ENCODE results near the gene HYAL2.
A peak's percentile ranks its signal among the peaks of the same experiment; 100 is the strongest.

Gene HYAL2

GRCh38 chr3:50321336-50322114 is 1.0 kb downstream of the HYAL2 start (continued):
- TF ChIP-seq ZSCAN18 (tag by site-specific recombination; IDR thresholded peaks at IDR 0.05), result no peak
- TF ChIP-seq ZNF37A (tag by site-specific recombination; IDR thresholded peaks at IDR 0.05), result no peak
- no peak for TF ChIP-seq ZNF155 (tag by site-specific recombination; IDR thresholded peaks at IDR 0.05)
- peak; percentile 54; the same call in 1 of the 2 replicates for TF ChIP-seq GLIS1 (tag by site-specific recombination; IDR thresholded peaks at IDR 0.05)
- TF ChIP-seq ZNF266 (tag by site-specific recombination; IDR thresholded peaks at IDR 0.05; ENCODE audit: low read depth), result no peak
- peak; percentile 68; the same call in 1 of the 2 replicates for TF ChIP-seq ZNF639 (tag by site-specific recombination; IDR thresholded peaks at IDR 0.05)
- TF ChIP-seq ZNF335 (tag by site-specific recombination; conservative IDR thresholded peaks at IDR 0.05), result peak; percentile 28
- TF ChIP-seq ZNF549 (tag by site-specific recombination; IDR thresholded peaks at IDR 0.05), result no peak
- TF ChIP-seq ZXDB (tag by site-specific recombination; IDR thresholded peaks at IDR 0.05), result peak; percentile 50; the same call in 1 of the 2 replicates
- peak; percentile 86 for TF ChIP-seq SP3 (tag by site-specific recombination; IDR thresholded peaks at IDR 0.05)
- no peak for TF ChIP-seq ZFP41 (tag by site-specific recombination; IDR thresholded peaks at IDR 0.05; ENCODE audit: borderline replicate concordance)
- TF ChIP-seq SP7 (tag by site-specific recombination; IDR thresholded peaks at IDR 0.05), result peak; percentile 65
- peak; percentile 83; the same call in 1 of the 2 replicates for TF ChIP-seq ZNF76 (tag by site-specific recombination; IDR thresholded peaks at IDR 0.05; ENCODE audit: borderline replicate concordance, low read depth)
- no peak for TF ChIP-seq ZNF707 (tag by site-specific recombination; IDR thresholded peaks at IDR 0.05)
- TF ChIP-seq ZNF23 (tag by site-specific recombination; IDR thresholded peaks at IDR 0.05; ENCODE audit: borderline replicate concordance), result no peak
- no peak for TF ChIP-seq ZNF626 (tag by site-specific recombination; IDR thresholded peaks at IDR 0.05)
- peak; percentile 57 for TF ChIP-seq SP2 (tag by site-specific recombination; IDR thresholded peaks at IDR 0.05)
- no peak for TF ChIP-seq ZNF24 (tag by site-specific recombination; IDR thresholded peaks at IDR 0.05)
- TF ChIP-seq ZBTB17 (tag by site-specific recombination; IDR thresholded peaks at IDR 0.05), result peak; percentile 60
- TF ChIP-seq ZNF555 (tag by site-specific recombination; conservative IDR thresholded peaks at IDR 0.05), result no peak
- peak; percentile 100 for TF ChIP-seq PRDM10 (tag by site-specific recombination; IDR thresholded peaks at IDR 0.05)
- TF ChIP-seq ZNF398 (tag by site-specific recombination; IDR thresholded peaks at IDR 0.05), result peak; percentile 42; the same call in 1 of the 2 replicates
- no peak for TF ChIP-seq SALL2 (tag by site-specific recombination; IDR thresholded peaks at IDR 0.05; ENCODE audit: borderline replicate concordance)
- no peak for TF ChIP-seq PRDM4 (tag by site-specific recombination; IDR thresholded peaks at IDR 0.05)
- no peak for TF ChIP-seq ZNF121 (tag by site-specific recombination; IDR thresholded peaks at IDR 0.05)
- no peak for TF ChIP-seq RBAK (tag by site-specific recombination; IDR thresholded peaks at IDR 0.05)
- no peak for TF ChIP-seq ZNF580 (tag by site-specific recombination; IDR thresholded peaks at IDR 0.05)
